Endothelial cell of umbilical vein (primary cell): ENCODE results near the gene BIRC5. TPM values are rescaled to one million over a fixed set of nuclear protein-coding genes. Genes with fewer than 3 reads are reported as not detected.
A peak's percentile ranks its signal among the peaks of the same experiment; 100 is the strongest.
"Not testable (repeated sequence)": the region's sequence is repeated elsewhere in the genome, so short reads cannot be mapped to it uniquely, and the experiment has no call there.

Experiments used
- BruUV-seq: library from RNA; stranded (reverse); fragments of 400-500 nt; replicated peaks from 2 replicates; lab custom pipeline; 2021; lab: Mats Ljungman, UMichigan
- CTCF ChIA-PET: fragments of 300-600, 350-600 bp; sonication (Branson Sonifier 250); formaldehyde crosslinking; loops from one replicate; lab custom pipeline; 2021; ENCODE audit warnings: antibody characterized with exemption, inconsistent platforms; lab: Charles Lee
- POLR2A ChIA-PET: fragments of 300-600, 350-600 bp; sonication (Branson Sonifier 250); formaldehyde crosslinking; loops from one replicate; lab custom pipeline; 2021; ENCODE audit warnings: antibody characterized with exemption, inconsistent platforms; lab: Charles Lee
- DNase-seq: peaks from one replicate; pipeline ENCODE4 v3.0.0-alpha.2; 2011; ENCODE audit warnings: low read depth, low spot score
- FAIRE-seq: peaks from 2 replicates; lab custom pipeline; 2011; peaks lifted over from hg19 to GRCh38; lab: Jason Lieb, UNC
- H2AFZ ChIP-seq: 2 replicates; pipeline ENCODE4 v1.6.0; 2012; ENCODE audit warnings: low read depth, low read length, control low read depth, inconsistent platforms
- H3K27ac ChIP-seq: 2 replicates; pipeline ENCODE4 v1.5.1; 2011; ENCODE audit warnings: low read depth, mild to moderate bottlenecking, control low read depth, low read length, moderate library complexity; ENCODE audit not compliant: insufficient read depth
- H3K27me3 ChIP-seq, 2 experiments: 2 replicates each; pipeline versions ENCODE4 v1.6.0 to v1.6.1; 2011; ENCODE audit warnings: low read length in 2 of 2, mixed read lengths in 1 of 2; ENCODE audit not compliant: control insufficient read depth in 2 of 2, insufficient read depth in 2 of 2
- H3K36me3 ChIP-seq, 2 experiments: 2 replicates in 1 of 2; 3 replicates in 1 of 2; pipeline ENCODE4 v1.5.1; 2011; ENCODE audit warnings: low read length in 2 of 2, mild to moderate bottlenecking in 1 of 2, moderate library complexity in 1 of 2; ENCODE audit not compliant: control insufficient read depth in 2 of 2, insufficient read depth in 2 of 2; ENCODE audit errors: extremely low read depth in 1 of 2
- H3K4me1 ChIP-seq: 3 replicates; pipeline ENCODE4 v1.5.1; 2011; ENCODE audit warnings: mild to moderate bottlenecking, low read length; ENCODE audit not compliant: control insufficient read depth, insufficient read depth; ENCODE audit errors: extremely low read depth
- H3K4me2 ChIP-seq: 2 replicates; pipeline ENCODE4 v1.6.1; 2011; ENCODE audit warnings: low read length, control low read depth, mixed read lengths; ENCODE audit not compliant: insufficient read depth
- H3K4me3 ChIP-seq, 3 experiments: fragments of 200-600 bp in 1 of 3; sonication (generic), shearing (Covaris generic) in 1 of 3; replicated peaks in 1 of 3; 2 replicates each; pipeline ENCODE4 v1.5.1; 2011 to 2016; ENCODE audit warnings: control low read depth in 3 of 3, low read length in 3 of 3, mild to moderate bottlenecking in 2 of 3, inconsistent platforms in 1 of 3, low read depth in 1 of 3, moderate library complexity in 1 of 3; ENCODE audit not compliant: insufficient read depth in 1 of 3
- H3K79me2 ChIP-seq: 2 replicates; pipeline ENCODE4 v1.6.0; 2012; ENCODE audit warnings: low read length, inconsistent platforms; ENCODE audit not compliant: control insufficient read depth, insufficient read depth
- H3K9ac ChIP-seq: replicated peaks from 2 replicates; pipeline ENCODE3; 2011; ENCODE audit warnings: low read length, control low read depth; ENCODE audit not compliant: insufficient read depth; ENCODE audit errors: extremely low read depth
- H3K9me1 ChIP-seq: replicated peaks from 3 replicates; pipeline ENCODE4 v1.6.0; 2011; ENCODE audit warnings: mild to moderate bottlenecking, low read length; ENCODE audit not compliant: control insufficient read depth, insufficient read depth; ENCODE audit errors: extremely low read depth
- H3K9me3 ChIP-seq: replicated peaks from 2 replicates; pipeline ENCODE4 v1.5.1; 2012; ENCODE audit warnings: low read length, inconsistent platforms; ENCODE audit not compliant: control insufficient read depth, insufficient read depth
- H4K20me1 ChIP-seq: replicated peaks from 2 replicates; pipeline ENCODE3; 2011; ENCODE audit warnings: mild to moderate bottlenecking, low read length; ENCODE audit not compliant: control insufficient read depth, insufficient read depth; ENCODE audit errors: extremely low read depth
- CTCF ChIP-seq, 2 donors: IDR thresholded peaks; 1 replicate in 1 of 2; 2 replicates in 1 of 2; pipeline ENCODE4 v1.5.1; 2011; ENCODE audit warnings: low read length in 2 of 2, mild to moderate bottlenecking in 2 of 2, moderate library complexity in 2 of 2, control low read depth in 1 of 2, inconsistent platforms in 1 of 2, low read depth in 1 of 2; ENCODE audit not compliant: insufficient read depth in 1 of 2; ENCODE audit errors: extremely low read depth in 1 of 2
- EZH2 ChIP-seq: IDR thresholded peaks from 2 replicates; pipeline ENCODE4 v1.6.1; 2012; ENCODE audit warnings: borderline replicate concordance, low read depth, mild to moderate bottlenecking, moderate library complexity, low read length, inconsistent platforms; ENCODE audit not compliant: severe bottlenecking
- FOS ChIP-seq: IDR thresholded peaks from 2 replicates; pipeline ENCODE4 v1.6.1; 2011; ENCODE audit warnings: mild to moderate bottlenecking, low read length, moderate library complexity, borderline replicate concordance; ENCODE audit not compliant: insufficient read depth
- GATA2 ChIP-seq: IDR thresholded peaks from 2 replicates; pipeline ENCODE4 v1.7.0; 2011; ENCODE audit warnings: low read depth, mild to moderate bottlenecking, moderate library complexity, mixed read lengths, low read length; ENCODE audit not compliant: insufficient read length, insufficient read depth
- JUN ChIP-seq: IDR thresholded peaks from 2 replicates; pipeline ENCODE4 v1.6.1; 2011; ENCODE audit warnings: borderline replicate concordance, low read depth; ENCODE audit not compliant: insufficient read length, insufficient read depth
- MAX ChIP-seq: IDR thresholded peaks from 2 replicates; pipeline ENCODE4 v1.6.1; 2011; ENCODE audit not compliant: insufficient read depth, insufficient read length
- MYC ChIP-seq: IDR thresholded peaks from one replicate; pipeline ENCODE4 v1.6.1; 2011; ENCODE audit warnings: mild to moderate bottlenecking, low read depth, low read length
- POLR2A ChIP-seq: IDR thresholded peaks from 2 replicates; pipeline ENCODE4 v1.6.1; 2012; ENCODE audit warnings: low read depth, mild to moderate bottlenecking, control low read depth, low read length
- POLR2AphosphoS5 ChIP-seq: IDR thresholded peaks from 2 replicates; pipeline ENCODE4 v1.6.1; 2012; ENCODE audit warnings: low read depth, mild to moderate bottlenecking, control low read depth, low read length, moderate library complexity; ENCODE audit not compliant: insufficient read depth
- dilution Hi-C: fragments of 300-500 bp; cut with MboI; formaldehyde crosslinking; loops from one replicate; pipeline ENCODE4 v1.15.0; 2019; ENCODE audit warnings: low sequenced_read_pairs; ENCODE audit not compliant: extremely low pct_ligation_motif_present
- intact Hi-C: fragments of 100-400 bp; cut with micrococcal nuclease; formaldehyde crosslinking; loops from one replicate; pipeline ENCODE4 v1.10.0; 2022
- polyA plus RNA-seq, 4 experiments: library from polyadenylated mRNA; depleted of rRNA in 3 of 4; stranded (reverse) in 3 of 4; unstranded in 1 of 4; fragments of >200 nt; gene quantifications; 2 replicates each; pipeline versions ENCODE4 v1.2.1 to v1.2.3, GENCODE V29; 2011 to 2012; ENCODE audit warnings: missing spikeins in 1 of 4
- total RNA-seq: library from RNA; stranded (reverse); gene quantifications from 2 replicates; pipeline ENCODE4 v1.2.3, GENCODE V29; 2021

Gene BIRC5
- total and polyA plus RNA-seq, 2 donors (not counting 3 experiments of a cell fraction or from before 2014, with no cell fraction given) = 32.8 to 74.6 TPM

- H2AFZ ChIP-seq, H3K9me3 ChIP-seq, H3K36me3 ChIP-seq, H3K4me3 ChIP-seq, intact Hi-C loops, dilution Hi-C loops, H3K9me1 ChIP-seq, BruUV-seq, H3K9ac ChIP-seq, H3K79me2 ChIP-seq, H4K20me1 ChIP-seq, H3K27ac ChIP-seq, POLR2A ChIA-PET, H3K4me2 ChIP-seq, H3K4me1 ChIP-seq: not testable (repeated sequence)
- DNase-seq (peak; percentile 74), FAIRE-seq (peak; percentile 80)
- CTCF ChIA-PET = interaction anchor here (1.2 to 1.8 kb wide), 2 partner anchors 12 to 16 kb away, joined by 3 to 9 read pairs; no protein-coding TSS in a partner anchor
- peaks cover 21 to 24% of the 10 kb centered on the region in 2 experiments for H3K27me3 ChIP-seq
Observed at GRCh38 chr17:78235022-78235421, 21.0 kb downstream of the BIRC5 start.

GRCh38 chr17:78235885-78236284, 21.8 kb downstream of the BIRC5 start:
- no peak for FAIRE-seq
- peaks cover 3% of the 10 kb centered on the region for H3K4me1 ChIP-seq
- no peaks in the 10 kb centered on the region for H4K20me1 ChIP-seq
- no peak for DNase-seq
- ChIA-PET CTCF (interaction anchor here (1.2 to 1.8 kb wide), 2 partner anchors 13 to 15 kb away, joined by 3 to 9 read pairs; no protein-coding TSS in a partner anchor), POLR2A (no interaction called here)
- no peaks in the 10 kb centered on the region for H3K9me3 ChIP-seq
- H3K4me3 ChIP-seq = no peak overlapping the region
- intact Hi-C loops = no loop called here
- H3K9me1 ChIP-seq = no peaks in the 10 kb centered on the region
- no peaks in the 10 kb centered on the region for H3K79me2 ChIP-seq
- H3K4me2 ChIP-seq = no peak overlapping the region
- no peak overlapping the region for H3K27ac ChIP-seq
- no peaks in the 10 kb centered on the region for H3K36me3 ChIP-seq
- no peak for TF ChIP-seq FOS
- no peak for TF ChIP-seq EZH2
- no peak for TF ChIP-seq MYC
- TF ChIP-seq POLR2A = no peak
- no peak for TF ChIP-seq CTCF (IDR thresholded peaks at IDR 0.05; ENCODE audit: extremely low read depth in 1 of 2, insufficient read depth in 1 of 2, low read depth in 1 of 2, low read length in 2 of 2)
- TF ChIP-seq JUN = no peak
- no peak for TF ChIP-seq POLR2AphosphoS5
- no peak for TF ChIP-seq MAX
- TF ChIP-seq GATA2 = no peak
- BruUV-seq = no TSS peak
- peaks cover 14 to 15% of the 10 kb centered on the region in 2 experiments for H3K27me3 ChIP-seq
- no peak overlapping the region for H2AFZ ChIP-seq
- H3K9ac ChIP-seq = no peak overlapping the region
- dilution Hi-C loops = no loop called here
